Osteocyte (in vitro differentiated cells): ENCODE data around the gene CELF1. TPM values are rescaled to one million over a fixed set of nuclear protein-coding genes. Genes with fewer than 3 reads are reported as not detected.

Experiments
- DNase-seq: peaks from one replicate; pipeline ENCODE4 v3.0.0; 2021; ENCODE audit warnings: mixed read lengths; ENCODE audit not compliant: unreplicated experiment; ENCODE audit errors: extremely low spot score
- H3K27ac Mint-ChIP-seq: one replicate; pipeline ENCODE4 v1.8.0; 2021; ENCODE audit warnings: mild to moderate bottlenecking, mixed read lengths; ENCODE audit not compliant: unreplicated experiment
- H3K27me3 Mint-ChIP-seq: one replicate; pipeline ENCODE4 v1.8.0; 2021; ENCODE audit warnings: mixed read lengths; ENCODE audit not compliant: unreplicated experiment
- H3K36me3 Mint-ChIP-seq: one replicate; pipeline ENCODE4 v1.8.0; 2021; ENCODE audit warnings: mixed read lengths; ENCODE audit not compliant: unreplicated experiment
- H3K4me1 Mint-ChIP-seq: one replicate; pipeline ENCODE4 v1.8.0; 2021; ENCODE audit warnings: mixed read lengths; ENCODE audit not compliant: unreplicated experiment
- H3K4me3 Mint-ChIP-seq: one replicate; pipeline ENCODE4 v1.8.0; 2021; ENCODE audit warnings: mild to moderate bottlenecking, moderate library complexity, mixed read lengths; ENCODE audit not compliant: unreplicated experiment
- H3K9me3 Mint-ChIP-seq: one replicate; pipeline ENCODE4 v1.8.0; 2021; ENCODE audit warnings: mixed read lengths; ENCODE audit not compliant: unreplicated experiment
- CTCF ChIP-seq: fragments of 200-600 bp; sonication (generic); IDR thresholded peaks from 2 replicates; pipeline ENCODE4 v1.5.0; 2021; ENCODE audit warnings: antibody characterized with exemption, mild to moderate bottlenecking, moderate library complexity
- total RNA-seq: library from RNA; stranded (reverse); gene quantifications from 2 replicates; pipeline ENCODE4 v1.2.1, GENCODE V29; 2021

Gene CELF1
- total RNA-seq, 1 donor from 2014 or later: 88.6 TPM

- Mint-ChIP-seq H3K4me3 (no peak overlapping the region), H3K27ac (peak overlapping the region; percentile 83), H3K9me3 (no peaks in the 10 kb centered on the region), H3K36me3 (peaks cover 27% of the 10 kb centered on the region), H3K4me1 (peaks cover 26% of the 10 kb centered on the region), H3K27me3 (no peaks in the 10 kb centered on the region)
- peak; percentile 91 for DNase-seq
- TF ChIP-seq CTCF: no peak
These were observed 136.9 kb downstream of the CELF1 start for GRCh38 chr11:47415949-47416472.

Other genes starting within 250 kb of the CELF1 start
- not detected in 2 replicates for gene MYBPC3, start 200.4 kb downstream of the CELF1 start, total RNA-seq
- not detected in 2 replicates for gene SPI1, start 174.6 kb downstream of the CELF1 start, total RNA-seq
- 95.4 and 98.7 TPM in 2 replicates for gene SLC39A13, start 144.5 kb downstream of the CELF1 start, total RNA-seq
- 123 and 126 TPM in 2 replicates for gene PSMC3, start 126.7 kb downstream of the CELF1 start, total RNA-seq
- 0.24 and 0.42 TPM in 2 replicates for gene RAPSN, start 104.0 kb downstream of the CELF1 start, total RNA-seq
- 49.3 and 50.3 TPM in 2 replicates for gene PTPMT1, start 12.5 kb upstream of the CELF1 start, total RNA-seq
- gene KBTBD4, start 25.8 kb upstream of the CELF1 start, total RNA-seq: 19.7 and 19.8 TPM in 2 replicates
- gene NDUFS3, start 25.9 kb upstream of the CELF1 start, total RNA-seq: 102 and 105 TPM in 2 replicates
- 0.32 and 0.52 TPM in 2 replicates for gene FAM180B, start 33.5 kb upstream of the CELF1 start, total RNA-seq
- 0.37 and 0.51 TPM in 2 replicates for gene C1QTNF4, start 41.3 kb upstream of the CELF1 start, total RNA-seq
- gene MTCH2, start 89.4 kb upstream of the CELF1 start, total RNA-seq: 84.4 and 102 TPM in 2 replicates
- gene AGBL2, start 162.2 kb upstream of the CELF1 start, total RNA-seq: 0.34 and 0.75 TPM in 2 replicates
- gene FNBP4, start 214.2 kb upstream of the CELF1 start, total RNA-seq: 93.1 and 97.7 TPM in 2 replicates